H1 (cell line): ENCODE measurements around the gene CANX. TPM values are rescaled to one million over a fixed set of nuclear protein-coding genes. Genes with fewer than 3 reads are reported as not detected.

ENCODE experiments used
- CHD1 ChIP-seq: IDR thresholded peaks from 2 replicates; pipeline ENCODE4 v1.6.1; 2012; ENCODE audit warnings: low read depth, low read length, improper control_type of control experiment
- CREB1 ChIP-seq: IDR thresholded peaks from 2 replicates; pipeline ENCODE4 v1.6.1; 2012; ENCODE audit warnings: inconsistent platforms
- GABPA ChIP-seq: IDR thresholded peaks from 2 replicates; pipeline ENCODE4 v1.6.1; 2011; ENCODE audit warnings: mild to moderate bottlenecking, low read length, moderate library complexity, borderline replicate concordance; ENCODE audit not compliant: insufficient read depth
- HDAC2 ChIP-seq, 2 experiments: fragments of 300-600 bp in 1 of 2; sonication (generic) in 1 of 2; IDR thresholded peaks; 2 replicates each; pipeline ENCODE4 v1.6.1; 2011 to 2012; ENCODE audit warnings: low read depth in 2 of 2, low read length in 2 of 2, mild to moderate bottlenecking in 2 of 2, moderate library complexity in 2 of 2, borderline replicate concordance in 1 of 2, inconsistent platforms in 1 of 2
- KDM1A ChIP-seq: fragments of 200-600, 300-600 bp; sonication (generic); IDR thresholded peaks from 2 replicates; pipeline ENCODE4 v1.7.1; 2016; ENCODE audit warnings: mild to moderate bottlenecking, low read length, borderline replicate concordance
- KDM4A ChIP-seq: IDR thresholded peaks from one replicate; pipeline ENCODE4 v1.7.1; 2012; ENCODE audit warnings: low read depth, mild to moderate bottlenecking, moderate library complexity, low read length, inconsistent platforms; ENCODE audit not compliant: severe bottlenecking
- RAD21 ChIP-seq, 2 experiments: IDR thresholded peaks in 1 of 2; conservative IDR thresholded peaks in 1 of 2; 2 replicates each; pipeline ENCODE4 v1.6.1; 2011; ENCODE audit warnings: low read depth in 2 of 2, low read length in 2 of 2, improper control_type of control experiment in 1 of 2, inconsistent platforms in 1 of 2, mild to moderate bottlenecking in 1 of 2, moderate library complexity in 1 of 2
- RXRA ChIP-seq: IDR thresholded peaks from 2 replicates; pipeline ENCODE4 v1.6.1; 2011; ENCODE audit warnings: low read depth, mild to moderate bottlenecking, low read length, moderate library complexity; ENCODE audit not compliant: insufficient read depth
- SIRT6 ChIP-seq: IDR thresholded peaks from one replicate; pipeline ENCODE4 v1.7.1; 2012; ENCODE audit warnings: low read length, inconsistent platforms
- SP2 ChIP-seq: IDR thresholded peaks from 2 replicates; pipeline ENCODE4 v1.6.1; 2012; ENCODE audit warnings: mild to moderate bottlenecking, low read length, inconsistent platforms
- SP4 ChIP-seq: IDR thresholded peaks from 2 replicates; pipeline ENCODE4 v1.6.1; 2012; ENCODE audit warnings: low read length, inconsistent platforms
- TAF1 ChIP-seq: IDR thresholded peaks from 2 replicates; pipeline ENCODE4 v1.6.1; 2011; ENCODE audit warnings: mild to moderate bottlenecking, low read depth, low read length
- TAF7 ChIP-seq: optimal IDR thresholded peaks from 2 replicates; pipeline ENCODE3; 2011; ENCODE audit warnings: low read depth, mild to moderate bottlenecking, inconsistent platforms, low read length, moderate library complexity, borderline replicate concordance
- TBP ChIP-seq: IDR thresholded peaks from 2 replicates; pipeline ENCODE4 v1.6.1; 2011; ENCODE audit warnings: low read depth, low read length, improper control_type of control experiment
- USF2 ChIP-seq: IDR thresholded peaks from 2 replicates; pipeline ENCODE4 v1.6.1; 2011; ENCODE audit warnings: low read length, improper control_type of control experiment
- YY1 ChIP-seq: IDR thresholded peaks from 2 replicates; pipeline ENCODE4 v1.6.1; 2011; ENCODE audit warnings: low read depth, mild to moderate bottlenecking, low read length
- polyA plus RNA-seq, 7 experiments: library from polyadenylated mRNA; depleted of rRNA in 3 of 7; stranded (reverse) in 5 of 7; unstranded in 2 of 7; fragments of >200 nt in 5 of 7; fragments of 200-250 nt in 2 of 7; gene quantifications; 1 replicate in 5 of 7; 2 replicates in 1 of 7; 4 replicates in 1 of 7; pipeline versions ENCODE4 v1.2.1 to v1.2.3, GENCODE V29; 2011 to 2013; ENCODE audit warnings: missing spikeins in 2 of 7, mixed read lengths in 2 of 7
- total RNA-seq: library from RNA; stranded (reverse); fragmentation: NEBNext Ultra II Directional; extraction: Animal tissue kit (Norgen Biotek cat#: 25700); gene quantifications from 2 replicates; pipeline ENCODE4 v1.2.1, GENCODE V29; 2021

CANX gene
- total and polyA plus RNA-seq, 2 of the 8 experiments (the other 6 are each of a cell fraction or from before 2014, with no cell fraction given) = 136 to 691 TPM

GRCh38 chr5:179679014-179679674, 19.6 kb upstream of the CANX start (continued):
- peak; percentile 72; the same call in 1 of the 2 replicates for TF ChIP-seq KDM1A
- no peak for TF ChIP-seq SP2
- TF ChIP-seq CREB1 = 0 out of 2 replicates have a peak, but pooled peaks have one; percentile 11
- TF ChIP-seq GABPA = no peak
- no peak for TF ChIP-seq SP4
- no peak for TF ChIP-seq USF2
- peak; percentile 77 for TF ChIP-seq YY1
- peak; percentile 32; the same call in 1 of the 2 replicates for TF ChIP-seq TBP
- TF ChIP-seq HDAC2 (IDR thresholded peaks at IDR 0.05; ENCODE audit: borderline replicate concordance in 1 of 2, low read depth in 2 of 2, low read length in 2 of 2) = no peak; a peak in 1 of 4 replicates
- TF ChIP-seq KDM4A = peak; percentile 65
- peak; percentile 59 for TF ChIP-seq TAF1
- no peak for TF ChIP-seq SIRT6
- TF ChIP-seq RXRA = no peak
- TF ChIP-seq TAF7 = no peak
- no peak for TF ChIP-seq CHD1
- TF ChIP-seq RAD21 (IDR thresholded peaks at IDR 0.05 in 1 of 2, conservative IDR thresholded peaks at IDR 0.05 in 1 of 2; ENCODE audit: low read depth in 2 of 2, low read length in 2 of 2) = peak; percentile 23 to 38; a peak in 3 of 4 replicates
